Muscle layer of duodenum (tissue), 2 donors: ENCODE measurements around the gene CCR9.

ENCODE experiments used
- H3K27ac ChIP-seq: one replicate; pipeline ENCODE4 v1.7.0; 2013; ENCODE audit warnings: mild to moderate bottlenecking, low read length
- H3K27me3 ChIP-seq: one replicate; pipeline ENCODE4 v1.7.0; 2013; ENCODE audit warnings: low read depth, mild to moderate bottlenecking, control low read depth, low read length
- H3K36me3 ChIP-seq, 2 donors: one replicate each; pipeline ENCODE4 v1.7.0; 2013; ENCODE audit warnings: low read length in 2 of 2, control low read depth in 1 of 2, mild to moderate bottlenecking in 1 of 2; ENCODE audit not compliant: insufficient read depth in 2 of 2, control insufficient read depth in 1 of 2
- H3K4me1 ChIP-seq, 2 donors: one replicate each; pipeline ENCODE4 v1.7.0; 2013; ENCODE audit warnings: low read length in 2 of 2, mild to moderate bottlenecking in 2 of 2, control low read depth in 1 of 2, moderate library complexity in 1 of 2; ENCODE audit not compliant: insufficient read depth in 2 of 2, control insufficient read depth in 1 of 2
- H3K4me3 ChIP-seq, 2 donors: one replicate each; pipeline ENCODE4 v1.7.0; 2013; ENCODE audit warnings: low read length in 2 of 2, low read depth in 1 of 2, mild to moderate bottlenecking in 1 of 2
- H3K9me3 ChIP-seq, 2 donors: one replicate each; pipeline ENCODE4 v1.7.0; 2013; ENCODE audit warnings: low read length in 2 of 2, control low read depth in 1 of 2, mild to moderate bottlenecking in 1 of 2; ENCODE audit not compliant: control insufficient read depth in 1 of 2
- donor health status: healthy.

Gene CCR9

GRCh38 chr3:45911511-45912226 lies 25.3 kb downstream of the CCR9 start:
- Histone ChIP-seq H3K4me1 (no peaks in the 10 kb centered on the region), H3K27ac (no peak overlapping the region), H3K4me3 (no peak overlapping the region), H3K36me3 (no peaks in the 10 kb centered on the region), H3K9me3 (no peaks in the 10 kb centered on the region), H3K27me3 (no peaks in the 10 kb centered on the region)

DNA sequence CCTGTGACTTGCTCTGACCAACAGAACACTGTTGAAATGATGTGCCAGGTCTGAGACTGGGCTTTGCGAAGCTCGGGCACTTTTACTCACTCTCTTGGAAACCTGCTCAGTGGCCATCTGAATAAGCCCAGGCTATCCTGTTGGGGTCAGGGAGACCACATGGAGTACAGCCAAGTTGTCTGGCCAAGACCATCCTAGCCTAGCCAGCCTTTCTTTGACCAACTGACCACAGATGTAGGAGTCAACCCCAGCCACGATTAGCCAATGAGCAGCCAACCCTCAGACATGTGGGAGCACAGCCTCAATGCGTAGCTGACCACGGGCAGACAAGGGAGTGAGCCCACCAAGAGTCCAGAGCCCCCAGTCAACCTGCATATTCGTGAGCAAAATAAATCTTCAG lies 26.1 kb downstream of the CCR9 start:
- Histone ChIP-seq H3K27ac (no peak overlapping the region), H3K9me3 (no peaks in the 10 kb centered on the region), H3K36me3 (no peaks in the 10 kb centered on the region), H3K27me3 (no peaks in the 10 kb centered on the region), H3K4me3 (no peak overlapping the region), H3K4me1 (no peaks in the 10 kb centered on the region)

DNA sequence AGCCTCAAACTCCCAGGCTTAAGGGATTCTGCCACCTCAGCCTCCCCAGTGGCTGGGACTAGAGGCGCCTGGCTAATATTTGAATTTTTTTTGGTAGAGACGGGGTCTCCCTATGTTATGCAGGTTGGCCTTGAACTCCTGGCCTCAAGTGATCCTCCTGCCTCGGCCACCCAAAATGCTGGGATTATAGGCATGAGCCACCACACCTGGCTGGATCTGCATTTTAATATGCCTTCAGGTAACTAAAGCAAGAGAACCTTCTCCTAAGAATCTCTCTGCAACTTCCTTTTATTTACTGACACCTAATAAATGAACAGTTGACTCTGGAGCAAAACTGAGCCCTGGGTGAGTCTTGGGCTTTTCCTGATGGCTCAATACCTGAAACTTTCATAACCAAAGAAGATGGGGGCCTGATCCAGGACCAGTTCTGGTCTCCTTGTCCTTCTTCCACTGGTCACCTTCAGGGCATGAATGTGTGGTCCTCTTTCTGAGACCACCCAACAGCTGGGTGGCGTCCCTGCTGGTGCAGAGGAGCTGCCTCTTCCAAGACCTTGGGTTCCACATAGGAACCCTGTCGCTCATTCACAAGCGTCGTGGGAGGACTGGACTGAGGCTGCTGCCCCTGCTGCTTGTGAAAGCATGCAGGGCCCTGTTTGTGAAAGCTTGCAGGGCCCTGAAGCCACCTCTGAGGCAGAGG lies 28.2 kb downstream of the CCR9 start:
- Histone ChIP-seq H3K27me3 (no peaks in the 10 kb centered on the region), H3K27ac (no peak overlapping the region), H3K9me3 (no peaks in the 10 kb centered on the region), H3K4me3 (no peak overlapping the region), H3K4me1 (no peaks in the 10 kb centered on the region), H3K36me3 (peaks cover 3 to 6% of the 10 kb centered on the region in 2 donors)

DNA sequence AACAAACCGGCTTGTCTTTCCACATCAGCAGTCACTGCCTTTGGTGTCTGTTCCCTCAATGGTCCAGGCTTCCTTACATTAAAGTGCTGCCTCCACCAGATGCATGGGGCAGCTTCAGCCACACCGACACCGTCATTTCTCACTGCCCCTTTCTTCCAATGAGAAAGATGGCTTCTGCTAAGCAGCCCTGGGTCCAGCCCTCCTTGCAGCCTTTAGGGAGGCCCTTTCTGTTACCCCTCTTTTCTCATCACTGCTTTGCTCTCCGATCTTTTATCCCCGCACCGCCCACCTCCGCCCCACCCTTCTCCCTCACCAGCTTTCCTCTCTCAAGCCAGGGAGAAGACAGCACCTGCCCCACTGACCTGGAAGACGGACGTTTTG lies 28.7 kb downstream of the CCR9 start:
- Histone ChIP-seq H3K27me3 (no peaks in the 10 kb centered on the region), H3K36me3 (peaks cover 7 to 12% of the 10 kb centered on the region in 2 donors), H3K4me3 (no peak overlapping the region), H3K9me3 (no peaks in the 10 kb centered on the region), H3K4me1 (no peaks in the 10 kb centered on the region), H3K27ac (no peak overlapping the region)

GRCh38 chr3:45915518-45916231 lies 29.3 kb downstream of the CCR9 start:
- no peaks in the 10 kb centered on the region for H3K9me3 ChIP-seq
- H3K4me3 ChIP-seq = no peak overlapping the region
- H3K27ac ChIP-seq = no peak overlapping the region
- H3K36me3 ChIP-seq = peaks cover 14 to 18% of the 10 kb centered on the region in 2 donors
- H3K4me1 ChIP-seq = no peaks in the 10 kb centered on the region
- no peaks in the 10 kb centered on the region for H3K27me3 ChIP-seq

DNA sequence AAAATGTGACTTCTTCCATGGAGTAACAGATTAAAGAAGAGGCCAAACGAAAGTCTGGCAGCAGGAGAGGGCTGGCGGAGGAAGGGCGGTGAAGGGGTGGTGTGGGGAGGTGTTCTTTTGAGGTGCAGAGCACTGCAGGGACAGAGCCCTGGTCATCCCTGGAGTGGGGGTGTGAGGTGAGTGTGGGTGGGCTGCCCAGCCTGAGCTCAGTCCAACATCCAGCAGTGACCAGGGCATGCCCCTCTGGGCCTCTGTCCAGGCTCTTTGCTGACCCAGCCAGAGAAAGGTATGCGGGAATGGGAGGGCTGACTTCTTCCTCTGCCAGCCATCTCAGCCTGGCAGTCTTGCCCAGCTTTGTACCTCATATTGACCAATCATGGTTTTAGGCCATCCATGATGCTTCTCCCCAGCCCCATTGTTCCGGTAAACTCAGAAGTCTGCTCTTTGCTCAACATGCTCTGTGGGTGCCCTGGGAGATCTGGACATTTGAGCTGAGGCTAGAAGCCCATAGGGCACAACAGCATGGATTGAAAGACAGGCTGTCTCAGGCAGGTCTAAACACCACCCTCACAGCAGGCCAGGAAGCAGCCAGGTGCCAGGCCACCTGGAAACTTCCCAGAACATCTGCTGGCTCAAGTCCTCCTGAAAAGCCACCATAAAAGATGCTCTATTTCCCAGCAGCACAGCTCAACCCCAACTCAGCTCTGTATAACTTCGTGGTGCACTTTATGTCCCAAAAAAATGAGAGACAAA lies 31.0 kb downstream of the CCR9 start:
- Histone ChIP-seq H3K27me3 (no peaks in the 10 kb centered on the region), H3K36me3 (peaks cover 28 to 35% of the 10 kb centered on the region in 2 donors), H3K4me3 (no peak overlapping the region), H3K4me1 (no peaks in the 10 kb centered on the region), H3K27ac (no peak overlapping the region), H3K9me3 (no peaks in the 10 kb centered on the region)

DNA sequence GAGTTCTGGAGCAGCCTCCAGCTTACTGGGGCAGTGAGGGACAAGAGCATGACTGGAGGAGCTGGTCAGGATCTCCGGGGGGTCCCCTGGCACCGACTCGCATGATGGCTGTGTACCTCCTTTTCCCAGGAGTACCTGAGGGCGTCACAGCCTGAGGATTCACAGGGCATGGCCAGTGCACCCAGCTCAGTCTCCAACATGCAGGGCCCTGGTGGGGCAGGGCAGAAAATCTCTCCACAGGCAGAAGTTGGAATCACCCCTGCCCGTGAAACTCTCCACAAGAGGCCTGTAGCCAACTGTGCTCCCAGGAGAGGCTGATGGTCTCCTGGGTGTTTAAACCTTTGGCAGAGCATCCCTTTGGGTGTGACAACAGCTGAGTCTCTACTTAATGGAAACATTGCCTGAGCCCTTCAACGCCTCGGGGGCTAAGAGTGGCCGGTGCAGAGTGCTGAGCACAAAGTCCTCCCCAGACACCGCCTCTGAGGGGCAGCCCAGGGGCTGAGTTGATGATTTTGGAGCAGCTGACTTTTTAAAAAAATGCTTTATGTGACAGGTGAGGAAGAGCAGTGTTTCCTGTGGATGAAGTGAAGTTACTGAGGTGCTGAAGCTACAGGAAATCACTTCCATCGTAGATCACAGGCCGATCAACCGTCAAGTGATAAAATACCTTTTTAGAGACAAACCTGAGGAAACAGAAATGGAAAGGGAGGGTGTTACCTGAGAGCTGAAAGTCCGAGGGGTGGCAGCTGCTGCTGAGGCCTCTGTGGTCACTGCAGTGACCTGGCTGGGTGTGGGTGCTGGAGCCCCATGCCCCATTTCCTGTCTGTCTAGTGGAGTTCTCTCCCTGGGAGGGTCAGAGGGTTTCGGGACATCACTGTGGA lies 35.1 kb downstream of the CCR9 start:
- Histone ChIP-seq H3K27me3 (no peaks in the 10 kb centered on the region), H3K36me3 (peaks cover 47 to 56% of the 10 kb centered on the region in 2 donors), H3K27ac (no peak overlapping the region), H3K4me3 (no peak overlapping the region), H3K9me3 (no peaks in the 10 kb centered on the region), H3K4me1 (no peaks in the 10 kb centered on the region)

DNA sequence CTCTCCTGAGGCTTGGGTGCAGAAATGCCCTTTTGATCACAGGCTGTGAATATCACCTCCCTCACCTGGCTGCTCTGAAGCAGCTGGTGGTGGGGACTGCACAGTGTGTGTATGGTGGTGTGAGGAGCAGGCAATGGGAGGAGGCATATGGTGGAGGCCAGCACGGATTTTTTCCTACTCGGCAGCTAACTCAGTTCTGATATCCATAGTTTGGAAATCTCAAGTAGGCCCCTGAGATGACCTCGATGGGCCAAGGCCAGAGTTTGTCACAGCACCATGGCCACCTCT lies 35.6 kb downstream of the CCR9 start:
- Histone ChIP-seq H3K9me3 (no peaks in the 10 kb centered on the region), H3K27me3 (no peaks in the 10 kb centered on the region), H3K4me1 (no peaks in the 10 kb centered on the region), H3K27ac (no peak overlapping the region), H3K4me3 (no peak overlapping the region), H3K36me3 (peaks cover 48 to 56% of the 10 kb centered on the region in 2 donors)

DNA sequence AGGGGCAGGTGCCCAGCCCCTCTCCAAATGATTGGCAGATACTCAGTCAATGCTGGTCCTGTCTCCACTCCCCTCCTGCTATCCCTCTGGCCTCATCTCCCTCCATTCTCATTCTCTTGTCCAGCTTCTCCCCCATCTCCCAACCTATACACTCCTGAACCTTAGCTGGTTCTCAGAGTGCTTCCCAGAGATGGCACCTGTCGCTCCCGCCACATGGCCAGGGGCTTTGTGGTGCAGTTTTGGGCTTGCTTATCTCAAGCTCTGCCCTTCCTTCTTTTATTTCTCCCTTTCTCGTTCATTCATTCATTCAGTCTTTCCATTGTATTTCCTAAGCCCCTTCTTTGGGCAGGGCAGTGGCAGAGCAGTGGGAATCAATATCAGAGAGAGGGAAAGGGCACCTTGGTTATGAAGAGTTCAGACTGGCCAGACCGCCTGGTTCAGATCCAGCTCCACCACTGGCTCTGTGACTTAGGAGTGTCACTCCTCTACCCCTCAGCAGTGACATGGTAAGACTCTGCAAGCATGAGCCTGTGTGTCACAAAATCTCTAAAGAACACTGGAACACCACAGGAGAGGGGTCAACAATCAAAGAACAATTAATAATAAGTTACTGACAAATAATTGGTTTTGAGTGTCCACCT lies 36.7 kb downstream of the CCR9 start:
- no peak overlapping the region for H3K4me3 ChIP-seq
- no peaks in the 10 kb centered on the region for H3K4me1 ChIP-seq
- H3K27ac ChIP-seq = no peak overlapping the region
- no peaks in the 10 kb centered on the region for H3K9me3 ChIP-seq
- no peaks in the 10 kb centered on the region for H3K27me3 ChIP-seq
- peaks cover 58 to 66% of the 10 kb centered on the region in 2 donors for H3K36me3 ChIP-seq

- H3K36me3 ChIP-seq = peaks cover 63 to 73% of the 10 kb centered on the region in 2 donors
Measured at GRCh38 chr3:45923755-45924154, 37.4 kb downstream of the CCR9 start.

More at GRCh38 chr3:45923755-45924154, 37.4 kb downstream of the CCR9 start:
- Histone ChIP-seq H3K27ac (no peak overlapping the region), H3K4me3 (no peak overlapping the region), H3K9me3 (no peaks in the 10 kb centered on the region), H3K27me3 (no peaks in the 10 kb centered on the region), H3K4me1 (no peaks in the 10 kb centered on the region)
